BLaER1 (cell line): ENCODE results near the gene MGP.

Experiments
- H3K27ac ChIP-seq: shearing (Covaris generic); formaldehyde crosslinking; 2 replicates; pipeline ENCODE4 v1.8.1; 2022
- H3K27me3 ChIP-seq: shearing (Covaris generic); formaldehyde crosslinking; 2 replicates; pipeline ENCODE4 v1.8.1; 2022
- H3K36me3 ChIP-seq: shearing (Covaris generic); formaldehyde crosslinking; 2 replicates; pipeline ENCODE4 v1.8.1; 2022
- H3K4me1 ChIP-seq: shearing (Covaris generic); formaldehyde crosslinking; 2 replicates; pipeline ENCODE4 v1.8.1; 2022
- H3K4me2 ChIP-seq: shearing (Covaris generic); formaldehyde crosslinking; 2 replicates; pipeline ENCODE4 v1.8.1; 2022
- H3K4me3 ChIP-seq: shearing (Covaris generic); formaldehyde crosslinking; 2 replicates; pipeline ENCODE4 v1.8.1; 2022
- H3K9ac ChIP-seq: shearing (Covaris generic); formaldehyde crosslinking; 2 replicates; pipeline ENCODE4 v1.8.1; 2022
- H3K9me3 ChIP-seq: shearing (Covaris generic); formaldehyde crosslinking; 2 replicates; pipeline ENCODE4 v1.8.1; 2022
- H4K20me1 ChIP-seq: shearing (Covaris generic); formaldehyde crosslinking; 2 replicates; pipeline ENCODE4 v1.8.1; 2022
- Cebpa-rat ChIP-seq: shearing (Covaris generic); IDR thresholded peaks from 2 replicates; pipeline ENCODE4 v1.8.1; 2022

MGP gene

GRCh38 chr12:14873440-14874185 lies 12.0 kb downstream of the MGP start:
- Histone ChIP-seq H3K27me3 (no peaks in the 10 kb centered on the region), H3K4me2 (no peak overlapping the region), H3K4me3 (no peak overlapping the region), H4K20me1 (no peaks in the 10 kb centered on the region), H3K9ac (no peak overlapping the region), H3K27ac (no peak overlapping the region), H3K36me3 (no peaks in the 10 kb centered on the region), H3K9me3 (peaks cover 6% of the 10 kb centered on the region), H3K4me1 (no peaks in the 10 kb centered on the region)
- no peak for TF ChIP-seq Cebpa-rat

- H3K9me3 ChIP-seq = peaks cover 21% of the 10 kb centered on the region
- H3K4me3 ChIP-seq = no peak overlapping the region
- no peaks in the 10 kb centered on the region for H4K20me1 ChIP-seq
- H3K27ac ChIP-seq = no peak overlapping the region
- no peaks in the 10 kb centered on the region for H3K27me3 ChIP-seq
- H3K9ac ChIP-seq = no peak overlapping the region
- no peak overlapping the region for H3K4me2 ChIP-seq
- no peak for TF ChIP-seq Cebpa-rat
- no peaks in the 10 kb centered on the region for H3K4me1 ChIP-seq
- no peaks in the 10 kb centered on the region for H3K36me3 ChIP-seq
Measured at GRCh38 chr12:14871886-14872285, 13.8 kb downstream of the MGP start.

- H3K36me3 ChIP-seq = no peaks in the 10 kb centered on the region
- no peak overlapping the region for H3K4me2 ChIP-seq
- no peaks in the 10 kb centered on the region for H3K27me3 ChIP-seq
- no peak for TF ChIP-seq Cebpa-rat
- H3K4me1 ChIP-seq = no peaks in the 10 kb centered on the region
- H3K9ac ChIP-seq = no peak overlapping the region
- no peak overlapping the region for H3K4me3 ChIP-seq
- no peak overlapping the region for H3K27ac ChIP-seq
- peaks cover 27% of the 10 kb centered on the region for H3K9me3 ChIP-seq
- H4K20me1 ChIP-seq = no peaks in the 10 kb centered on the region
Measured at GRCh38 chr12:14871247-14871646, 14.4 kb downstream of the MGP start.

GRCh38 chr12:14868916-14869506 lies 16.6 kb downstream of the MGP start:
- TF ChIP-seq Cebpa-rat = no peak
- Histone ChIP-seq H3K4me2 (no peak overlapping the region), H4K20me1 (no peaks in the 10 kb centered on the region), H3K9me3 (peaks cover 29% of the 10 kb centered on the region), H3K36me3 (no peaks in the 10 kb centered on the region), H3K27ac (no peak overlapping the region), H3K27me3 (no peaks in the 10 kb centered on the region), H3K4me3 (no peak overlapping the region), H3K9ac (no peak overlapping the region), H3K4me1 (no peaks in the 10 kb centered on the region)

GRCh38 chr12:14860490-14860889 lies 25.2 kb downstream of the MGP start:
- Histone ChIP-seq H3K9me3 (peaks cover 36% of the 10 kb centered on the region), H3K27ac (no peak overlapping the region), H4K20me1 (no peaks in the 10 kb centered on the region), H3K36me3 (no peaks in the 10 kb centered on the region), H3K4me1 (no peaks in the 10 kb centered on the region), H3K4me2 (no peak overlapping the region), H3K9ac (no peak overlapping the region), H3K4me3 (no peak overlapping the region), H3K27me3 (no peaks in the 10 kb centered on the region)
- no peak for TF ChIP-seq Cebpa-rat

GRCh38 chr12:14858513-14858912 lies 27.1 kb downstream of the MGP start:
- Histone ChIP-seq H3K27ac (no peak overlapping the region), H3K9ac (no peak overlapping the region), H3K4me2 (no peak overlapping the region), H4K20me1 (no peaks in the 10 kb centered on the region), H3K36me3 (no peaks in the 10 kb centered on the region), H3K4me1 (no peaks in the 10 kb centered on the region), H3K27me3 (no peaks in the 10 kb centered on the region), H3K9me3 (peaks cover 36% of the 10 kb centered on the region), H3K4me3 (no peak overlapping the region)
- no peak for TF ChIP-seq Cebpa-rat

- H3K27ac ChIP-seq = no peak overlapping the region
- no peaks in the 10 kb centered on the region for H3K4me1 ChIP-seq
- peaks cover 12% of the 10 kb centered on the region for H3K9me3 ChIP-seq
- no peak overlapping the region for H3K4me3 ChIP-seq
- no peak overlapping the region for H3K4me2 ChIP-seq
- no peaks in the 10 kb centered on the region for H3K36me3 ChIP-seq
- no peak overlapping the region for H3K9ac ChIP-seq
- H4K20me1 ChIP-seq = no peaks in the 10 kb centered on the region
- no peak for TF ChIP-seq Cebpa-rat
- no peaks in the 10 kb centered on the region for H3K27me3 ChIP-seq
Measured at GRCh38 chr12:14854586-14855183, 31.0 kb downstream of the MGP start.

GRCh38 chr12:14853961-14854360 lies 31.7 kb downstream of the MGP start:
- TF ChIP-seq Cebpa-rat = no peak
- Histone ChIP-seq H3K4me2 (no peak overlapping the region), H3K4me1 (no peaks in the 10 kb centered on the region), H3K27me3 (no peaks in the 10 kb centered on the region), H3K36me3 (no peaks in the 10 kb centered on the region), H3K27ac (no peak overlapping the region), H4K20me1 (no peaks in the 10 kb centered on the region), H3K4me3 (no peak overlapping the region), H3K9ac (no peak overlapping the region), H3K9me3 (peaks cover 8% of the 10 kb centered on the region; the same call in 1 of the 2 replicates)

GRCh38 chr12:14852880-14853279 lies 32.8 kb downstream of the MGP start:
- Histone ChIP-seq H3K4me2 (no peak overlapping the region), H3K9me3 (peaks cover 8% of the 10 kb centered on the region; the same call in 1 of the 2 replicates), H3K36me3 (no peaks in the 10 kb centered on the region), H4K20me1 (no peaks in the 10 kb centered on the region), H3K4me3 (no peak overlapping the region), H3K27ac (no peak overlapping the region), H3K9ac (no peak overlapping the region), H3K27me3 (no peaks in the 10 kb centered on the region), H3K4me1 (no peaks in the 10 kb centered on the region)
- TF ChIP-seq Cebpa-rat = no peak

GRCh38 chr12:14850929-14851663 lies 34.6 kb downstream of the MGP start:
- Histone ChIP-seq H3K9me3 (0 out of 2 replicates have a peak, but pooled peaks cover 1% of the 10 kb centered on the region), H4K20me1 (no peaks in the 10 kb centered on the region), H3K36me3 (no peaks in the 10 kb centered on the region), H3K4me1 (no peaks in the 10 kb centered on the region), H3K27me3 (no peaks in the 10 kb centered on the region), H3K4me2 (no peak overlapping the region), H3K4me3 (no peak overlapping the region), H3K27ac (no peak overlapping the region), H3K9ac (no peak overlapping the region)
- no peak for TF ChIP-seq Cebpa-rat
